ENCODE data around the gene MCL1. TPM values are rescaled to one million over a fixed set of nuclear protein-coding genes. Genes with fewer than 3 reads are reported as not detected.
"Not testable (repeated sequence)": the region's sequence is repeated elsewhere in the genome, so short reads cannot be mapped to it uniquely, and the experiment has no call there.

The MCL1 gene
- total and polyA plus RNA-seq, 2 donors: 160 to 225 TPM

GRCh38 chr1:150613061-150613920 lies 33.9 kb upstream of the MCL1 start:
- WGBS: 61% methylated on average over 12 of the region's 12 CpGs
- no peak overlapping the region for H3K4me3 ChIP-seq (ENCODE audit: low read depth, low read length)
- peak overlapping the region; percentile 40 for H3K27ac ChIP-seq (ENCODE audit: low read depth)
- H3K4me1 ChIP-seq (ENCODE audit: insufficient read depth): peaks cover 1% of the 10 kb centered on the region
- DNase-seq (ENCODE audit: extremely low spot score): no peak
- no peaks in the 10 kb centered on the region for H3K36me3 ChIP-seq (ENCODE audit: insufficient read depth)

DNA sequence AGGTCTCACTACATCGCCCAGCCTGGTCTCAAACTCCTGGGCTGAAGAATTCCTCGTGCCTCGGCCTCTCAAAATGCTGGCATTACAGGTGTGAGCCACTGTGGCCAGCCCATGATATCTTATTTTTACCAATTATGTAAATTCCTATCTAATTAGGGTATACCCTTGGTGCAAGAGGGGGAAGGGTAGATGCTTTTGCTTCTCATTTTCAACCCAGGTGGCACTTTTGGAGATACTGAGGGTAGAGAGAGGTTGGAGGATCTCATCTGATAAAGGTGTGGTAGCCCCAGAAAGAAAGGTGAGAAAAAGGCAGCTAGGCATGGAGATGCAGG lies 32.6 kb upstream of the MCL1 start:
- H3K4me1 ChIP-seq (ENCODE audit: insufficient read depth): peaks cover 1% of the 10 kb centered on the region
- H3K4me3 ChIP-seq (ENCODE audit: low read depth, low read length): no peak overlapping the region
- peak overlapping the region; percentile 77 for H3K27ac ChIP-seq (ENCODE audit: low read depth)
- no peak for DNase-seq (ENCODE audit: extremely low spot score)
- 98% methylated on average over 3 of the region's 3 CpGs for WGBS
- H3K36me3 ChIP-seq (ENCODE audit: insufficient read depth): no peaks in the 10 kb centered on the region

GRCh38 chr1:150610576-150610975 lies 31.2 kb upstream of the MCL1 start:
- WGBS: 95% methylated on average over 4 of the region's 4 CpGs
- Histone ChIP-seq H3K27ac (ENCODE audit: low read depth) (peak overlapping the region; percentile 47), H3K4me3 (ENCODE audit: low read depth, low read length) (no peak overlapping the region), H3K4me1 (ENCODE audit: insufficient read depth) (peaks cover 1% of the 10 kb centered on the region), H3K36me3 (ENCODE audit: insufficient read depth) (no peaks in the 10 kb centered on the region)
- DNase-seq (ENCODE audit: extremely low spot score): no peak

GRCh38 chr1:150609732-150610131 lies 30.3 kb upstream of the MCL1 start:
- Histone ChIP-seq H3K27ac (ENCODE audit: low read depth) (no peak overlapping the region), H3K4me3 (ENCODE audit: low read depth, low read length) (no peak overlapping the region), H3K4me1 (ENCODE audit: insufficient read depth) (peaks cover 1% of the 10 kb centered on the region), H3K36me3 (ENCODE audit: insufficient read depth) (no peaks in the 10 kb centered on the region)
- DNase-seq (ENCODE audit: extremely low spot score): no peak
- 42% methylated on average over 2 of the region's 2 CpGs for WGBS

DNA sequence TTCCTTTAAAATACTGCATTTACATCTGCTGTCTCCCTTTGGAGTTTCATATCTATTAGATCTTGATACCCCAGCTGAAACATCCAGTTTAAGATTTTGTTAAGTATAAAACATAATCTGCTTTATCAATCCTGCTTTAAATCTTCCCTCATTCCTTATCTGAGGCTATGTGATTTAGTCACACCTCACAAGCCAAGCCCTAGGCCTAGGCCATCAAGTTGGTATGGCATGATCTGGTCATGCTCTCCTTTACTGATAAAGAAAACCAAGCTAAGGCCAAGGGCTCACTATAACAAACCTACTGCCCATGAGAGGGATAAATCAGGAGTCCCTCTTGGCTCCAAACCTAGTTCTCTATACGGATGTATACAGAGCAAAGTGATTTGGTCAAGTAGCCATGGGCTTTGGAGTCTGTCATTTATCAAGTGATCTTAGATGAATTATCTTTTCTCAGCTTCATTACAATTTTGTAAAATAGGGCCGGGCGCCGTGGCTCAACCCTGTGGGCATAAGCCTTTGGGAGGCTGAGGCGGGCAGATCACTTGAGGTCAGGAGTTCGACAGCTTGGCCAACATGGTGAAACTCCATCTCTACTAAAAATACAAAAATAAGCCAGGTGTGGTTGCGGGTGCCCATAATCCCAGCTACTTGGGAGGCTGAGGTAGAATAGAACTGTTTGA lies 27.2 kb upstream of the MCL1 start:
- WGBS: 95% methylated on average over 7 of the region's 7 CpGs
- no peak for DNase-seq (ENCODE audit: extremely low spot score)
- no peak overlapping the region for H3K27ac ChIP-seq (ENCODE audit: low read depth)

DNA sequence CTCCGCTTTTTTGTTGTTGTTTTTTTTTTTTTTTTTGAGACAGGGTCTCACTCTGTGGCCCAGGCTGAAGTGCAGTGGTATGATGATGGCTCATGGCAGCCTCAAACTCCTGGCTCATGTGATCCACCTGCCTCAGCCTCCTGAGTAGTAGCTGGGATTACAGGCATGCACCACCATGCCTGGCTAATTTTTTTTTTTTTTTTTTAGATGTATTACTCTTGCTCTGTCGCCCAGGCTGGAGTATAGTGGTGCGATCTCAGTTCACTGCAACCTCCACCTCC lies 26.0 kb upstream of the MCL1 start:
- not testable (repeated sequence) for DNase-seq (ENCODE audit: extremely low spot score); H3K36me3 ChIP-seq (ENCODE audit: insufficient read depth); H3K4me3 ChIP-seq (ENCODE audit: low read depth, low read length); H3K27ac ChIP-seq (ENCODE audit: low read depth); H3K4me1 ChIP-seq (ENCODE audit: insufficient read depth)
- WGBS: 95% methylated on average over 3 of the region's 3 CpGs

More for the DNA sequence above, 27.2 kb upstream of the MCL1 start:
- Histone ChIP-seq H3K36me3 (ENCODE audit: insufficient read depth) (no peaks in the 10 kb centered on the region), H3K4me3 (ENCODE audit: low read depth, low read length) (no peak overlapping the region), H3K4me1 (ENCODE audit: insufficient read depth) (peaks cover 1% of the 10 kb centered on the region)

- no peak for DNase-seq (ENCODE audit: extremely low spot score)
- H3K4me3 ChIP-seq (ENCODE audit: low read depth, low read length): no peak overlapping the region
- WGBS: 92% methylated on average over 2 of the region's 2 CpGs
- no peak overlapping the region for H3K27ac ChIP-seq (ENCODE audit: low read depth)
- H3K36me3 ChIP-seq (ENCODE audit: insufficient read depth): no peaks in the 10 kb centered on the region
- peaks cover 1% of the 10 kb centered on the region for H3K4me1 ChIP-seq (ENCODE audit: insufficient read depth)
Observed at GRCh38 chr1:150604226-150604588, 24.8 kb upstream of the MCL1 start.

DNA sequence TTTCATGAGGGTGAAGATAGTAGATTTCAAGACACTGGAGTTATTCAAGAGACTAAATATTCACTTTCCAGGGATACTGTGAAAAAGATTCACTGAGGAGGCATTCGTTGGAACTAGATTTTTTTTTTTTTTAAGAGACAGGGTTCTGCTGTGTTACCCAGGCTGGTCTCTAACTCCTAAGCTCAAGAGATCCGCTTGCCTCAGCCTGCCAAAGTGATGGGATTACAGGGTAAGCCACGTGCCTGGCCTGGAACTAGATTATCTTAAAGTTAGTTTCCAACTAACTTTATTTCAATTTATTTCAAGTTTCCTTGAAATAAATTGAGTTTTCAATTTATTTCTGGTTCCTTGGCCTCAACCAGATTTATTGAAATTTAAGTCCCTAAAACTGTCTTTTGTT lies 24.3 kb upstream of the MCL1 start:
- no peaks in the 10 kb centered on the region for H3K36me3 ChIP-seq (ENCODE audit: insufficient read depth)
- DNase-seq (ENCODE audit: extremely low spot score): no peak
- no peak overlapping the region for H3K4me3 ChIP-seq (ENCODE audit: low read depth, low read length)
- H3K27ac ChIP-seq (ENCODE audit: low read depth): no peak overlapping the region
- 59% methylated on average over 3 of the region's 3 CpGs for WGBS
- H3K4me1 ChIP-seq (ENCODE audit: insufficient read depth): peaks cover 1% of the 10 kb centered on the region

GRCh38 chr1:150602372-150602771 lies 23.0 kb upstream of the MCL1 start:
- not testable (repeated sequence) for H3K36me3 ChIP-seq (ENCODE audit: insufficient read depth); H3K27ac ChIP-seq (ENCODE audit: low read depth); H3K4me3 ChIP-seq (ENCODE audit: low read depth, low read length); DNase-seq (ENCODE audit: extremely low spot score); H3K4me1 ChIP-seq (ENCODE audit: insufficient read depth)
- 95% methylated on average over 12 of the region's 12 CpGs for WGBS

- DNase-seq (ENCODE audit: extremely low spot score): no peak
- Histone ChIP-seq H3K27ac (ENCODE audit: low read depth) (no peak overlapping the region), H3K4me1 (ENCODE audit: insufficient read depth) (peaks cover 1% of the 10 kb centered on the region), H3K36me3 (ENCODE audit: insufficient read depth) (no peaks in the 10 kb centered on the region), H3K4me3 (ENCODE audit: low read depth, low read length) (no peak overlapping the region)
Observed at GRCh38 chr1:150601540-150601939, 22.1 kb upstream of the MCL1 start.

- 83% methylated on average over 4 of the region's 4 CpGs for WGBS
- not testable (repeated sequence) for DNase-seq (ENCODE audit: extremely low spot score); H3K27ac ChIP-seq (ENCODE audit: low read depth); H3K36me3 ChIP-seq (ENCODE audit: insufficient read depth); H3K4me1 ChIP-seq (ENCODE audit: insufficient read depth); H3K4me3 ChIP-seq (ENCODE audit: low read depth, low read length)
Observed at GRCh38 chr1:150598346-150598745, 18.9 kb upstream of the MCL1 start.

- Histone ChIP-seq H3K4me3 (ENCODE audit: low read depth, low read length) (no peak overlapping the region), H3K4me1 (ENCODE audit: insufficient read depth) (no peaks in the 10 kb centered on the region), H3K36me3 (ENCODE audit: insufficient read depth) (no peaks in the 10 kb centered on the region), H3K27ac (ENCODE audit: low read depth) (no peak overlapping the region)
- 73% methylated on average over 3 of the region's 3 CpGs for WGBS
- no peak for DNase-seq (ENCODE audit: extremely low spot score)
Observed at GRCh38 chr1:150596976-150597375, 17.6 kb upstream of the MCL1 start.

DNA sequence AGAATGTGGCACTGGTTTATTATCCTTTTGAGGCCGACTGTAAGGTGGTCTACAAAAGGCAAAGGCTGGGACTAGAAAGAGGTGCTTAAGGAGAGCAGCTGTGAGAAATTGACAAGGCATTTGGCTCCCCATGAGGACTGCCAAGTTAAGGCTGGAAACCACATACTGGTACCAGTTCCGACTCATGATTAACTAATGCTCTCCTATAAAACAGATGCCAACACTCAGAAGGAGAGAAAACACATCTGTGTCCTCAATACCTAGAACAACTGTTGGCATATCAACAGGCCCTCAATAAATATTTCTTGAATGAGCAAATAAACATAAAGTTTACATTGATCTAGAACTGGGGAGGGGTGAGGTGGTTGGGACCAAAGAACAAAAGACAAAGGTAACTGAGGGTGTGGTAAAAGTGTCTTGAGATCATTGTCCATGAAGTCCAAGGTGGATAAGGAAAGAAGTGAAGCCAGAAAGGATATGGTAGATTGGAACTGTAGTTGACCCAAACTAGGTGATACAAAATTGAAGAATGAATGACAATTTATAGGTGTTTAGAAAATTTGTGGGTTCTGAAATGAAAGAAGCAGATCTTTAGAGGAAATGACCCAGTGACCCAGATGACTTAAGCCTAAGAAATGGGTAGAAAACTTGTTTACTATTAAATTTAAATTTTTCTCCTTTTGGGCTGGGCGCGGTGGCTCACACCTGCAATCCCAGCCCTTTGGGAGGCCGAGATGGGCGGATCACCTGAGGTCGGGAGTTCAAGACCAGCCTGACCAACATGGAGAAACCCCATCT lies 16.9 kb upstream of the MCL1 start:
- H3K36me3 ChIP-seq (ENCODE audit: insufficient read depth): no peaks in the 10 kb centered on the region
- H3K4me1 ChIP-seq (ENCODE audit: insufficient read depth): no peaks in the 10 kb centered on the region
- DNase-seq (ENCODE audit: extremely low spot score): no peak
- H3K4me3 ChIP-seq (ENCODE audit: low read depth, low read length): no peak overlapping the region
- 91% methylated on average over 7 of the region's 7 CpGs for WGBS
- no peak overlapping the region for H3K27ac ChIP-seq (ENCODE audit: low read depth)

DNA sequence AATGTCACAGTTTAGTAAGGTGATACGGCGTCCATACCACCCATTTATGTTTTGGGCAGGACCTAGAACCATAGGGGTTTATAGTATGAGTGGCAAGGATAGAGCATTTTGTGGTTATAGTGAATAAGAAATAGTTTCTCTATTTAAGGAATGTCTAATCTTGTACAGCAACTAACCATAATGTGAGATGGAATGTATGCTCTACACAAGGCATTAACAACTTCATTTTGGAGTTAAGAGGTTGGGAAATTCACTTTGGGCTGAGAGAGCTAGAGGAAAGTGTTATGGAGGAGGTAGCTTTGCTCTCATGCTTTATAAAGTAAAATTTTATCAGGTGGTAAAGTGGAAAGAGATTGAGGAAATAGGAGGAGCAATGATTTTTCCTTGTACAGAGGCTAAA lies 3.0 kb upstream of the MCL1 start:
- 80% methylated on average over 2 of the region's 2 CpGs for WGBS

More for the DNA sequence above, 3.0 kb upstream of the MCL1 start:
- Histone ChIP-seq H3K36me3 (ENCODE audit: insufficient read depth) (no peaks in the 10 kb centered on the region), H3K4me1 (ENCODE audit: insufficient read depth) (no peaks in the 10 kb centered on the region), H3K27ac (ENCODE audit: low read depth) (no peak overlapping the region), H3K4me3 (ENCODE audit: low read depth, low read length) (no peak overlapping the region)
- no peak for DNase-seq (ENCODE audit: extremely low spot score)

Measured in urinary bladder (tissue), 4 donors.